Measurements from ENCODE around the gene CAMSAP1. TPM values are rescaled to one million over a fixed set of nuclear protein-coding genes. Genes with fewer than 3 reads are reported as not detected.

The CAMSAP1 gene
- total and polyA plus RNA-seq, 9 of the 15 experiments (the other 6 are each of a cell fraction or from before 2014, with no cell fraction given): 1.5 to 28.8 (median 14.3) TPM

GRCh38 chr9:135951889-135952663 lies 44.7 kb upstream of the CAMSAP1 start (continued):
- TF ChIP-seq UBTF (IDR thresholded peaks at IDR 0.05; ENCODE audit: borderline replicate concordance in 1 of 2, low read depth in 2 of 2, low read length in 2 of 2) (no peak; a peak in 1 of 4 replicates), KLF16 (IDR thresholded peaks at IDR 0.05) (peak; percentile 99), EP300 (IDR thresholded peaks at IDR 0.05; ENCODE audit: low read length) (peak; percentile 99), HNRNPUL1 (IDR thresholded peaks at IDR 0.05; ENCODE audit: low read length) (no peak), SPI1 (IDR thresholded peaks at IDR 0.05; ENCODE audit: borderline replicate concordance, low read depth, low read length) (0 out of 2 replicates have a peak, but pooled peaks have one; percentile 39), BCL6 (CRISPR knock-in tag; IDR thresholded peaks at IDR 0.05) (peak; percentile 51; the same call in 1 of the 2 replicates), ID3 (CRISPR knock-in tag; IDR thresholded peaks at IDR 0.05) (peak; percentile 31; the same call in 1 of the 2 replicates), ID3 (tag; IDR thresholded peaks at IDR 0.05) (peak; percentile 90), ZNF324 (CRISPR knock-in tag; IDR thresholded peaks at IDR 0.05) (peak; percentile 51), GTF2B (IDR thresholded peaks at IDR 0.05; ENCODE audit: extremely low read depth, insufficient read length) (no peak), WHSC1 (IDR thresholded peaks at IDR 0.05; ENCODE audit: low read length) (peak; percentile 33), ZNF217 (CRISPR knock-in tag; IDR thresholded peaks at IDR 0.05) (no peak), RHOXF2B (CRISPR knock-in tag; conservative IDR thresholded peaks at IDR 0.05) (no peak), ZNF318 (IDR thresholded peaks at IDR 0.05; ENCODE audit: borderline replicate concordance in 1 of 2, low read depth in 1 of 2) (peak in 1 of 2 experiments; percentile 53; a peak in 2 of 4 replicates), TCF7 (IDR thresholded peaks at IDR 0.05; ENCODE audit: borderline replicate concordance) (peak; percentile 82), ZNF445 (CRISPR knock-in tag; IDR thresholded peaks at IDR 0.05; ENCODE audit: low read depth) (no peak; the same call in 1 of the 2 replicates)
